Gastrocnemius medialis (tissue), 4 donors: ENCODE data around the gene CDKAL1.

Experiments used
- CTCF ChIP-seq, 5 experiments: fragments of 450-650 bp in 3 of 5; fragments of 200-600 bp in 2 of 5; sonication (generic) in 2 of 5; IDR thresholded peaks in 4 of 5; conservative IDR thresholded peaks in 1 of 5; 1 replicate in 4 of 5; 2 replicates in 1 of 5; pipeline ENCODE4 v1.5.1; 2016 to 2019; ENCODE audit warnings: antibody characterized with exemption in 5 of 5, mild to moderate bottlenecking in 3 of 5, moderate library complexity in 3 of 5
- POLR2A ChIP-seq, 2 donors: fragments of 450-650 bp; IDR thresholded peaks; one replicate each; pipeline ENCODE4 v1.6.1; 2017; ENCODE audit warnings: antibody characterized with exemption in 2 of 2, mild to moderate bottlenecking in 2 of 2, moderate library complexity in 2 of 2

GRCh38 chr6:21220271-21220987 is 686.2 kb downstream of the CDKAL1 start:
- no peak for TF ChIP-seq CTCF (IDR thresholded peaks at IDR 0.05 in 4 of 5, conservative IDR thresholded peaks at IDR 0.05 in 1 of 5)
- TF ChIP-seq POLR2A (IDR thresholded peaks at IDR 0.05) = no peak
